Measurements from ENCODE around the gene FHOD3. TPM values are rescaled to one million over a fixed set of nuclear protein-coding genes. Genes with fewer than 3 reads are reported as not detected.

Gene FHOD3
- total and polyA plus RNA-seq, 2 donors, result 0.90 to 4.1 TPM

DNA sequence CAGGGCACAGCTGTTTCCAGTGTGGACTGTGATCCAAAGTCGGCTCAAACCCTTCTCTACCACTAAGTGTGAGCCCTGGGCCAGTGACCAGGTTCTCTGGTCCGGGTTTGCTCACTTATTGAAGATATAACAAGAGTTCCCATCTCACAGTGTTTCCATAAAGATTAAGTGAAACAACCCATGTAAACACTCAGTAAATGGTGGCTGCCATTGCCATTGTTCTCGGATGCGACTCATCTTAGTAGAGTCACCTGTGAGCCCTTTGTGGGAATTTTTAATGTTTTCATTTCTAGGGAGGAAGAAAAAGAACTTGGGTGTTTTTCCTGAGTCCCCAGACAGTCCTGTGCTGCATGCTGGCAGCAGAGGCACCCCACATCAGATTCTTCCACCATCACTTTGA lies 477.9 kb downstream of the FHOD3 start:
- DNase-seq (ENCODE audit: low read depth in 6 of 9, low spot score in 9 of 9), result no peak
- WGBS, result 97% methylated on average over 4 of the region's 4 CpGs
- H3K36me3 ChIP-seq (ENCODE audit: control insufficient read depth in 2 of 2, insufficient read depth in 2 of 2, low read length in 1 of 2), result peaks cover 0 to 4% of the 10 kb centered on the region in 2 donors
- no peaks in the 10 kb centered on the region for H3K27me3 ChIP-seq (ENCODE audit: control insufficient read depth in 2 of 2, insufficient read depth in 1 of 2, low read length in 1 of 2)
- no peaks in the 10 kb centered on the region for H3K9me3 ChIP-seq (ENCODE audit: control insufficient read depth in 2 of 2, insufficient read depth in 1 of 2, low read length in 1 of 2)
- no peak overlapping the region for H3K27ac ChIP-seq (ENCODE audit: low read depth in 1 of 2, low read length in 1 of 2)
- H3K4me1 ChIP-seq (ENCODE audit: control insufficient read depth in 2 of 2, insufficient read depth in 2 of 2, low read length in 2 of 2), result no peaks in the 10 kb centered on the region
- H3K4me3 ChIP-seq (ENCODE audit: low read length in 2 of 2), result no peak overlapping the region

DNA sequence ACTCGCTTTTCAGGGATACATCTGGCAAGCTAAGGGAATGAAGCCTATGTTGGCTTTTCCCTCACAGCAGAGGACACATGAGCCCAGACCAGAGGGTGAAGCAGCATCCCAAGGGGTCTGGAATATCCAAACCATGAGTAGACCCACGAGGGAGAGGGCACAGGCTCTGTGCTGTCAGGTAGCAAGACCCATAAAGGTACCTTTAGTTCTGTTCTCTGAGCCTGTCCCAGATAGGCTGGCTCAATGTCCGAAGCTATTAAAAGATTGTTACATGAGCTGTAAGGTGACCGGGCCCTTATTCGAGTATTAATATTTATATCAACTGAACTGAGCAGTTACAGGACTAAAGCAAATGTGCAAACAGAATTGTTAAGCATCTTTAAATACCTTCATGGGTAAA lies 479.1 kb downstream of the FHOD3 start:
- Histone ChIP-seq H3K36me3 (ENCODE audit: control insufficient read depth in 2 of 2, insufficient read depth in 2 of 2, low read length in 1 of 2) (peaks cover 0 to 4% of the 10 kb centered on the region in 2 donors), H3K4me1 (ENCODE audit: control insufficient read depth in 2 of 2, insufficient read depth in 2 of 2, low read length in 2 of 2) (no peaks in the 10 kb centered on the region), H3K4me3 (ENCODE audit: low read length in 2 of 2) (no peak overlapping the region), H3K27me3 (ENCODE audit: control insufficient read depth in 2 of 2, insufficient read depth in 1 of 2, low read length in 1 of 2) (no peaks in the 10 kb centered on the region), H3K27ac (ENCODE audit: low read depth in 1 of 2, low read length in 1 of 2) (no peak overlapping the region), H3K9me3 (ENCODE audit: control insufficient read depth in 2 of 2, insufficient read depth in 1 of 2, low read length in 1 of 2) (no peaks in the 10 kb centered on the region)
- DNase-seq (ENCODE audit: low read depth in 6 of 9, low spot score in 9 of 9), result no peak
- 97% methylated on average over 5 of the region's 5 CpGs for WGBS

DNA sequence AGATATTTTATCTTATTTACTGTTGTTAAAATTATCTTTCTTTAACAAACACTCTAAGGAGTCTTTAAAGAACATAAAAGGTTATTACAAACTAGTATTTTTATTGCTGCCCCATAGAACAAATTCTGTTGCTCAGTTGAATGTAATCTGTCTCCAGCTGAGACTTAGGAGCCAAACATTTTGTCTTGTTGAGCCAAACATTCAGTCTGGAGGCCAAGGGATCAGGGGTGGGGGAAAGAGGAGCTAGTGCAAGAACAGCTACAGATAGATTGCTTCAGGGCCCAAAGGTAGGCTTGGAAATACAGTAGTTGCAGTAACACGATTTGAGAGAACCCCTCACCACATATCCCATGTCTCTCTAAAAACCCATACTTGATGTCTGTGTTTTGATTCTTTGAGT lies 480.1 kb downstream of the FHOD3 start:
- Histone ChIP-seq H3K9me3 (ENCODE audit: control insufficient read depth in 2 of 2, insufficient read depth in 1 of 2, low read length in 1 of 2) (no peaks in the 10 kb centered on the region), H3K4me3 (ENCODE audit: low read length in 2 of 2) (no peak overlapping the region), H3K27ac (ENCODE audit: low read depth in 1 of 2, low read length in 1 of 2) (no peak overlapping the region), H3K27me3 (ENCODE audit: control insufficient read depth in 2 of 2, insufficient read depth in 1 of 2, low read length in 1 of 2) (no peaks in the 10 kb centered on the region), H3K4me1 (ENCODE audit: control insufficient read depth in 2 of 2, insufficient read depth in 2 of 2, low read length in 2 of 2) (no peaks in the 10 kb centered on the region), H3K36me3 (ENCODE audit: control insufficient read depth in 2 of 2, insufficient read depth in 2 of 2, low read length in 1 of 2) (peaks cover 0 to 4% of the 10 kb centered on the region in 2 donors)
- WGBS, result 100% methylated on average over 1 of the region's 1 CpG
- DNase-seq (ENCODE audit: low read depth in 6 of 9, low spot score in 9 of 9), result no peak

DNA sequence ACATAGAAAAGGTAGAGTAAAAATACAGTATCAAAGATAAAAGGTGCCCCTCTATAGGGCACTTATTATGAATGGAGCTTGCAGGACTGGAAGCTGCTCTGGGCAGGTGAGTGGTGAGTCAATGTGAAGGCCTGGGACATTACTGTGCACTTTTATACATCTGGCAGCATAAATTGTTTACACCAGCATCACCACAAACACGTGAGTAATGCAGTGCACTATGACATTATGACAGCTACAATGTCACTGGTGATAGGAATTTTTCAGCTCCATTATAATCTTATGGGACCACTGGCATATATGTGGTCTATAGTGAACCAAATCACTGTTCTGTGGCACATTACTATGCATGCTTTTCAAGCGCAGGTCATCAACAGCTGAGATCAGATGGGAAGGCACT lies 483.2 kb downstream of the FHOD3 start:
- no peak overlapping the region for H3K4me3 ChIP-seq (ENCODE audit: low read length in 2 of 2)
- peaks cover 0 to 8% of the 10 kb centered on the region in 2 donors for H3K36me3 ChIP-seq (ENCODE audit: control insufficient read depth in 2 of 2, insufficient read depth in 2 of 2, low read length in 1 of 2)
- 96% methylated on average over 2 of the region's 2 CpGs for WGBS
- H3K27me3 ChIP-seq (ENCODE audit: control insufficient read depth in 2 of 2, insufficient read depth in 1 of 2, low read length in 1 of 2), result no peaks in the 10 kb centered on the region
- H3K9me3 ChIP-seq (ENCODE audit: control insufficient read depth in 2 of 2, insufficient read depth in 1 of 2, low read length in 1 of 2), result no peaks in the 10 kb centered on the region
- H3K27ac ChIP-seq (ENCODE audit: low read depth in 1 of 2, low read length in 1 of 2), result no peak overlapping the region
- DNase-seq (ENCODE audit: low read depth in 6 of 9, low spot score in 9 of 9), result no peak
- H3K4me1 ChIP-seq (ENCODE audit: control insufficient read depth in 2 of 2, insufficient read depth in 2 of 2, low read length in 2 of 2), result no peaks in the 10 kb centered on the region

DNA sequence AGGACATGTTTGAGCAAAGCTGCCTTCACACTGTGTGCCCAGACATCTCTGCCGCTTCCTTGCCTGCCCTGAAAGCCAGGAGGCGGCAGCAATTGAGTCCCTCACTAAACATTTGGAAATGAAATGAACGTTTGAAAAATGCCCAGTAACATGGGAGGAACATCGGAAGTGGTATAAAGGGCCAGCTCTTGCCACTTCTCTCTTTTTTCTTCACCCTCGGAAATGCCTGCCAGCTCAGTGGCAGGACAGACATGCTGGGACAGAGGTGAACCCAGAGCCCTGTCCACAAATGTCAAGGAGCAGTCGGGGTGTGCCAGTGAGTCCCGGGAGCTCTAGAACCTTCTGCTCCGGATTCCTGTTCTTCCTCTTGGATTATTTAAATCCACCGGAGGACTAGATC lies 485.2 kb downstream of the FHOD3 start:
- Histone ChIP-seq H3K4me3 (ENCODE audit: low read length in 2 of 2) (no peak overlapping the region), H3K4me1 (ENCODE audit: control insufficient read depth in 2 of 2, insufficient read depth in 2 of 2, low read length in 2 of 2) (no peaks in the 10 kb centered on the region), H3K27me3 (ENCODE audit: control insufficient read depth in 2 of 2, insufficient read depth in 1 of 2, low read length in 1 of 2) (no peaks in the 10 kb centered on the region), H3K9me3 (ENCODE audit: control insufficient read depth in 2 of 2, insufficient read depth in 1 of 2, low read length in 1 of 2) (no peaks in the 10 kb centered on the region), H3K27ac (ENCODE audit: low read depth in 1 of 2, low read length in 1 of 2) (no peak overlapping the region), H3K36me3 (ENCODE audit: control insufficient read depth in 2 of 2, insufficient read depth in 2 of 2, low read length in 1 of 2) (peaks cover 7 to 8% of the 10 kb centered on the region in 2 donors)
- WGBS, result 89% methylated on average over 9 of the region's 9 CpGs
- DNase-seq (ENCODE audit: low read depth in 6 of 9, low spot score in 9 of 9), result no peak

DNA sequence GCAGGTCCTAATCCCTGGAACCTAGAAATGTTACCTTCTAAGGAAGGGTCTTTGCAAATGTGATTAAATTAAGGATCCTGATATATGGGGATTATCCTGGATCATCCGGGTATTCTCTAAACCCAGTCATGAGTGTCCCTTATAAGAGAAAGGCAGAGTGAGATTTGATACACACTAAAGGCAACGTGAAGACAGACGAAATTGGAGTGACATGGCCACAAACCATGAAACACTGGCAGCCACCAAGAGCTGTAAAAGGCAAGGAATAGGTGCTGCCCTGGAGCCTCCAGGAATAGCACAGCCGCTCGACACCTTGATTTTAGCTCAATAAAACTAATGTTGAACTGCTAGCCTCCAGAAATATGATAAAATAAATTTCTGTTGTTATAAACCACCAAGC lies 486.3 kb downstream of the FHOD3 start:
- Histone ChIP-seq H3K4me3 (ENCODE audit: low read length in 2 of 2) (no peak overlapping the region), H3K9me3 (ENCODE audit: control insufficient read depth in 2 of 2, insufficient read depth in 1 of 2, low read length in 1 of 2) (no peaks in the 10 kb centered on the region), H3K27ac (ENCODE audit: low read depth in 1 of 2, low read length in 1 of 2) (no peak overlapping the region), H3K36me3 (ENCODE audit: control insufficient read depth in 2 of 2, insufficient read depth in 2 of 2, low read length in 1 of 2) (peaks cover 8 to 11% of the 10 kb centered on the region in 2 donors), H3K4me1 (ENCODE audit: control insufficient read depth in 2 of 2, insufficient read depth in 2 of 2, low read length in 2 of 2) (no peaks in the 10 kb centered on the region), H3K27me3 (ENCODE audit: control insufficient read depth in 2 of 2, insufficient read depth in 1 of 2, low read length in 1 of 2) (no peaks in the 10 kb centered on the region)
- no peak for DNase-seq (ENCODE audit: low read depth in 6 of 9, low spot score in 9 of 9)
- WGBS, result 99% methylated on average over 5 of the region's 5 CpGs

DNA sequence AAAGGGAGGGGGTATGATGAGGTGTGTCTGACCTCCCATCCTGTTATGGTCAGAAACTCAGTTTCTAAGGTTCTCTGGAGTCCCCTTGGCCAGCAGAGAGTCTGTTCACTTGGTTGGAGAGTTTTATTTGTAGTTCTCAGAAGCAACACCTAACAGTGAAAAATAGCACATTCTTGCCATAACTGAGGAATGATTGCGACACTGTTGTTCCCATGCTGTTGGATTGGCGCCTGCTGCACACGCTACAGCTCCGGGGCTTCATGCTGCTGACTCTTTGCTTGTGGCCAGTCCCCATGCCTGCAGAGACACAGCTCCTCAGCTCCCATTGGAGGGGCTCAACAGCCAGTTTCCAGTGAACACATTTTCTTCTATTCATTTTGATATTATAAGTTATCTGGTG lies 489.2 kb downstream of the FHOD3 start:
- Histone ChIP-seq H3K4me1 (ENCODE audit: control insufficient read depth in 2 of 2, insufficient read depth in 2 of 2, low read length in 2 of 2) (no peaks in the 10 kb centered on the region), H3K27ac (ENCODE audit: low read depth in 1 of 2, low read length in 1 of 2) (no peak overlapping the region), H3K4me3 (ENCODE audit: low read length in 2 of 2) (no peak overlapping the region), H3K36me3 (ENCODE audit: control insufficient read depth in 2 of 2, insufficient read depth in 2 of 2, low read length in 1 of 2) (peaks cover 22 to 26% of the 10 kb centered on the region in 2 donors), H3K27me3 (ENCODE audit: control insufficient read depth in 2 of 2, insufficient read depth in 1 of 2, low read length in 1 of 2) (no peaks in the 10 kb centered on the region), H3K9me3 (ENCODE audit: control insufficient read depth in 2 of 2, insufficient read depth in 1 of 2, low read length in 1 of 2) (no peaks in the 10 kb centered on the region)
- DNase-seq (ENCODE audit: low read depth in 6 of 9, low spot score in 9 of 9), result no peak
- WGBS, result 94% methylated on average over 4 of the region's 4 CpGs

DNA sequence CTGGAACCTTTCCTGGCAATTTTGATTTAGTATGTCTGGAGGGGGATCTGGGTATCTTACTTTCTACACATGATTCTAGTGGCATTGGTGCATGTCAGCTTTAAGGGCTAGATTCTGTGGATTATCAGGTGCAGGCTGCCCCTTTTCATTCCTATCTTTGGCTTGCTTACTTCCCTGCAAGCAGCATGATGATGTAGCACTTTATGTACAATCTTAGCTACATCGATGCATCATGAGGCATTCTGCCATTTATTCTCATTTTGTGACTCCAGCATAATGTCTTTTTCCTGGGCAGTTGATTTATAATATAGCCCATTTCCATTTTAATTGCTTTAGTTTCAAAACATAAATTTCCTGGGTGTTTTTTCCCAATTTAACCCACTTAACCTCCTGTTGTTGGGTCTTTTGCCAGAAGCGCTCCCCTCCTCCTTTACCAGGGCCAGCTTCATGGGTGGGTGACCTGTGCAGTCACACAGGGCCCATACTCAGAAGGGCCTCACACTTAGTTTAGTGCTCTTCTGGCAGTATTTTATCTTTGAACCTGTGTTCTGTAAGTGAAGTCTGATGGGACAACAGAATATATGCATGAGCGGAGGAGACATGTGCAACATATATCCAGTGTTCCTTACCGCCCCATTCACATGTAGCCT lies 495.2 kb downstream of the FHOD3 start:
- H3K27me3 ChIP-seq (ENCODE audit: control insufficient read depth in 2 of 2, insufficient read depth in 1 of 2, low read length in 1 of 2), result no peaks in the 10 kb centered on the region
- no peak overlapping the region for H3K4me3 ChIP-seq (ENCODE audit: low read length in 2 of 2)
- WGBS, result over 99% methylated on average over 4 of the region's 4 CpGs
- no peaks in the 10 kb centered on the region for H3K9me3 ChIP-seq (ENCODE audit: control insufficient read depth in 2 of 2, insufficient read depth in 1 of 2, low read length in 1 of 2)
- no peak overlapping the region for H3K27ac ChIP-seq (ENCODE audit: low read depth in 1 of 2, low read length in 1 of 2)
- DNase-seq (ENCODE audit: low read depth in 6 of 9, low spot score in 9 of 9), result no peak
- peaks cover 53 to 62% of the 10 kb centered on the region in 2 donors for H3K36me3 ChIP-seq (ENCODE audit: control insufficient read depth in 2 of 2, insufficient read depth in 2 of 2, low read length in 1 of 2)
- H3K4me1 ChIP-seq (ENCODE audit: control insufficient read depth in 2 of 2, insufficient read depth in 2 of 2, low read length in 2 of 2), result no peaks in the 10 kb centered on the region

DNA sequence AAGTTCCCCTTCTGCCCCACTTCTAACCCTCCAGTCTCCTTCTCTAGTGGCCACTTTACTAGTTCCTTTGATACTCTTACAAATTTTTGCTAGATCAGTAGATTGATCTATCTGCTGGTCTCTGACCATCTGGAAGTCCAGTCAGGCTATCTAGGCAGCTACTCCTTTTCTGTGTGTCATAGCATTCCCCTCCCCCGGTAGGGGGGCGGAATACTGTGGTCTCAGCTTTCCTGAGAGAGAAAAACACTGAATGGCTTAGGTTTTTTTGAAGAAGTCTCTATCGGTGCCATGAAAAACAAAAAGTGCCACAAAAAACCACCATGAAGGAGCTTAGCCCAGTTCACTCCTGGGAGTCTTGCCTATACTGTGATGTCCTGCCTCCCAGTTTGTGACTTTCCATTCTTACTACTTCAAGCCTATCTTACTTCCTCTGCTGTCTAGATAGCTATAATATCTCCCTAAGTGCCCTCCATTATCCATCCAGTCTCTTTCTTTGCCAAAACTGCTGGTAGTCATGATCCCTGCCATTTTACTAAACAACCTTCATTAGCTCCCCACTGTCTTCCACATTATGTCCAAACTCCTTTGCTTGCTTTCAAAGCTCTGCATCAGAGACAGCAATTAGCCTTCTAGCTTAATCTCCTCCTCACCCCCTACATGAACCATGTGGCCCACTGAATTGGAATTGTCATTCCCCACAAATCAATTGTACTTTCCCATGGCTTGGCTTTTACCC lies 501.4 kb downstream of the FHOD3 start:
- Histone ChIP-seq H3K4me3 (ENCODE audit: low read length in 2 of 2) (no peak overlapping the region), H3K27me3 (ENCODE audit: control insufficient read depth in 2 of 2, insufficient read depth in 1 of 2, low read length in 1 of 2) (no peaks in the 10 kb centered on the region), H3K27ac (ENCODE audit: low read depth in 1 of 2, low read length in 1 of 2) (no peak overlapping the region), H3K4me1 (ENCODE audit: control insufficient read depth in 2 of 2, insufficient read depth in 2 of 2, low read length in 2 of 2) (no peaks in the 10 kb centered on the region), H3K36me3 (ENCODE audit: control insufficient read depth in 2 of 2, insufficient read depth in 2 of 2, low read length in 1 of 2) (peaks cover 57 to 80% of the 10 kb centered on the region in 2 donors), H3K9me3 (ENCODE audit: control insufficient read depth in 2 of 2, insufficient read depth in 1 of 2, low read length in 1 of 2) (no peaks in the 10 kb centered on the region)
- no peak for DNase-seq (ENCODE audit: low read depth in 6 of 9, low spot score in 9 of 9)
- WGBS, result 96% methylated on average over 3 of the region's 3 CpGs

Measured in thymus (tissue), 11 donors.